Keratinocyte (primary cell): ENCODE data around the gene PITPNC1. TPM values are rescaled to one million over a fixed set of nuclear protein-coding genes. Genes with fewer than 3 reads are reported as not detected.
A peak's percentile ranks its signal among the peaks of the same experiment; 100 is the strongest.

ENCODE experiments used
- DNase-seq: peaks from one replicate; pipeline ENCODE4 v3.0.0-alpha.2; 2011; ENCODE audit warnings: low read depth, missing footprints, low spot score
- FAIRE-seq: peaks from 2 replicates; lab custom pipeline; 2011; peaks lifted over from hg19 to GRCh38; lab: Jason Lieb, UNC
- H2AFZ ChIP-seq: 2 replicates; pipeline ENCODE4 v1.6.0; 2012; ENCODE audit warnings: low read length, control low read depth, inconsistent platforms; ENCODE audit not compliant: control insufficient read depth
- H3K27ac ChIP-seq: 2 replicates; pipeline ENCODE4 v1.5.1; 2011; ENCODE audit warnings: low read length; ENCODE audit not compliant: control insufficient read depth, insufficient read depth
- H3K27me3 ChIP-seq: 3 replicates; pipeline ENCODE4 v1.6.0; 2011; ENCODE audit warnings: low read length; ENCODE audit not compliant: control insufficient read depth, insufficient read depth; ENCODE audit errors: extremely low read depth
- H3K36me3 ChIP-seq, 2 experiments: 2 replicates in 1 of 2; 3 replicates in 1 of 2; pipeline ENCODE4 v1.5.1; 2011; ENCODE audit warnings: low read length in 2 of 2, mild to moderate bottlenecking in 1 of 2; ENCODE audit not compliant: control insufficient read depth in 2 of 2, insufficient read depth in 2 of 2; ENCODE audit errors: extremely low read depth in 1 of 2
- H3K4me1 ChIP-seq: 3 replicates; pipeline ENCODE4 v1.5.1; 2011; ENCODE audit warnings: low read length; ENCODE audit not compliant: control insufficient read depth, insufficient read depth; ENCODE audit errors: extremely low read depth
- H3K4me2 ChIP-seq: 3 replicates; pipeline ENCODE4 v1.6.0; 2011; ENCODE audit warnings: low read depth, low read length; ENCODE audit not compliant: control insufficient read depth, insufficient read depth; ENCODE audit errors: extremely low read depth
- H3K4me3 ChIP-seq, 3 experiments: fragments of 200-600 bp in 1 of 3; sonication (generic) in 1 of 3; 2 replicates in 2 of 3; 3 replicates in 1 of 3; pipeline ENCODE4 v1.5.1; 2011 to 2016; ENCODE audit warnings: low read length in 3 of 3, mild to moderate bottlenecking in 3 of 3, control low read depth in 2 of 3, inconsistent platforms in 1 of 3, low read depth in 1 of 3, mixed read lengths in 1 of 3, mixed run types in 1 of 3, moderate library complexity in 1 of 3; ENCODE audit not compliant: control insufficient read depth in 2 of 3, insufficient read depth in 2 of 3; ENCODE audit errors: extremely low read depth in 1 of 3
- H3K79me2 ChIP-seq: 2 replicates; pipeline ENCODE4 v1.6.0; 2012; ENCODE audit warnings: low read length; ENCODE audit not compliant: control insufficient read depth, insufficient read depth
- H3K9ac ChIP-seq: 3 replicates; pipeline ENCODE4 v1.6.0; 2011; ENCODE audit warnings: low read length; ENCODE audit not compliant: control insufficient read depth, insufficient read depth; ENCODE audit errors: extremely low read depth
- H3K9me1 ChIP-seq: 3 replicates; pipeline ENCODE4 v1.6.0; 2011; ENCODE audit warnings: low read length; ENCODE audit not compliant: control insufficient read depth, insufficient read depth; ENCODE audit errors: extremely low read depth
- H3K9me3 ChIP-seq: 2 replicates; pipeline ENCODE4 v1.5.1; 2012; ENCODE audit warnings: low read depth, low read length; ENCODE audit not compliant: control insufficient read depth
- H4K20me1 ChIP-seq: 3 replicates; pipeline ENCODE4 v1.6.0; 2011; ENCODE audit warnings: low read length; ENCODE audit not compliant: control insufficient read depth, insufficient read depth; ENCODE audit errors: extremely low read depth
- EZH2 ChIP-seq: IDR thresholded peaks from one replicate; pipeline ENCODE4 v1.6.1; 2012; ENCODE audit warnings: inconsistent platforms, mild to moderate bottlenecking, low read length, moderate library complexity
- dilution Hi-C: fragments of 300-500 bp; cut with MboI; formaldehyde crosslinking; loops from one replicate; pipeline ENCODE4 v1.7.0; 2020; ENCODE audit warnings: low sequenced_read_pairs; ENCODE audit not compliant: extremely low pct_ligation_motif_present
- polyA plus RNA-seq, 5 experiments: library from polyadenylated mRNA; depleted of rRNA in 3 of 5; stranded (reverse) in 3 of 5; stranded (forward) in 1 of 5; unstranded in 1 of 5; fragments of >200 nt; gene quantifications; 1 replicate in 1 of 5; 2 replicates in 3 of 5; 3 replicates in 1 of 5; pipeline versions ENCODE4 v1.2.1 to v1.2.3, GENCODE V29; 2011 to 2012; ENCODE audit warnings: missing spikeins in 2 of 5, low read depth in 1 of 5, low replicate concordance in 1 of 5
- TF ChIP-seq, protein P1 (sequence below), 3 experiments: IDR thresholded peaks in 1 of 3; conservative IDR thresholded peaks in 1 of 3; optimal IDR thresholded peaks in 1 of 3; 2 replicates in 2 of 3; 3 replicates in 1 of 3; pipeline versions ENCODE3 to v1.5.1; 2011; ENCODE audit warnings: low read length in 3 of 3, mild to moderate bottlenecking in 3 of 3, moderate library complexity in 2 of 3, control low read depth in 1 of 3, inconsistent platforms in 1 of 3; ENCODE audit not compliant: insufficient read depth in 2 of 3; ENCODE audit errors: extremely low read depth in 1 of 3

PITPNC1 gene
- polyA plus RNA-seq, 1 donor (not counting 4 experiments of a cell fraction or from before 2014, with no cell fraction given) = 24.8 TPM

DNA sequence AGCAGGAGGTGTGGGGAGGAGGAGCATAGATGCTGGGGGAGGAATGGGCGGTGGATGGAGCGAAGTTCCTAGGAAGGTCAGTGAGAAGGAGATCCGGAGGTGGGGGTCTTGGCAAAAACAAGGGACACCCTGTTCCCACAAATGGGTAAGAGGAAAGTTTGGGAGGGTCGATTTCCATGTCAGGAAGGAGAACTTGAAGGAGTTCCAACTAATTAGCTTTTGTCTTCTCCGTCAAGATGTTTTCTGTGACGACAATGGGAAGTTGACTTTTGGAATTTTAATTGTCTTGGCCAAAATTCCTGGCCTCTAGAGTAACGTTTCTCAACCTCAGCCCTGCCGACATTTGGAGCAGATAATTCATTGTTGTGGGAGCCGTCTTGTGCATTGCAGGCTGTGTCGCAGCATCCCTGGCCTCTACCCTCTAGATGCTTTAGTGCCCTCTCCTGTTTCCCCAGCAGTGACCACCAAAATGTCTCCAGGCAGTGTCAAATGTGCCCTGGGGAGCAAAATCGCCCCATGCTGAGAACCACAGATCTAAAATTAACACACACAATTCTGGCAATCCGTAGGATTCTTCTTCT, 97.1 kb downstream of the PITPNC1 start:
- FAIRE-seq = no peak

DNA sequence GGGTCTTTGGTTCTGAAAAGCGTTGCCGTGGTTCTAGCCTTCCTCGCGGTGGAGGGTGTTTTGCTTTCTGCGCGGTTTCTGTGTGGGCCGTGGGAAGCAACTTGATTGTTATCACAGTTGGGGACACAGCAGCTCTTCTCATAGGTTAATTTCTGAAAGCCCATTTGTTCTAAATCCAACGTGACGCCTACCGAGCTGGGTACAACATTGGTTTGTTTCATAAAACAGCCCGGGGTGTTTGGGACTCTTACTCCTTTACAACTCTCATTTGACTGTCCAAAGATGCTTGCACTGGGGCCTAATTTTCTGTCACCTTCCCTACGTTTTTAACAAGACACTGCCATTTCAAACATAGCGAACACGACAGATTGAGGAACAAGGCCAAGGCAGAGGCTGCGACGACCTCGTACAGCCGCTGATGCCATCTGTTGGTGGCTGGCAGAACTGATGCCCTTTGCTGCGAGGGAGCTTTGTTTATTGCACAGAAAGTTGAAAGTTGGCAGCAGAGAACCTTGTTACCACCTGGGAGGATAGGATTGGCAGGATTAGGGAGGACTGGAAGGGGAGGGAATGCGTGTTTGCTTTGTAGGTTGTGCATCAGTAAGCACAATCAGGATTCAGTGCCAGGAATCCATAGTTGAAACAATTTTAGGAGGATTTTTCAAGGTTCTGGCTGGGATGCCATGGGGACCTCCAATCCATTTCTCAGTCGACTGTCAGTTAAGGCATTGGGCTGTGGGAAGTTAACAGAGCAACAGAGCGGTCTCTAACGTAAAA, 98.3 kb downstream of the PITPNC1 start:
- Histone ChIP-seq H3K9me3 (no peaks in the 10 kb centered on the region), H3K27me3 (no peaks in the 10 kb centered on the region), H3K9ac (no peak overlapping the region), H3K79me2 (peaks cover 10% of the 10 kb centered on the region), H2AFZ (no peak overlapping the region), H3K4me3 (no peak overlapping the region), H3K36me3 (no peaks in the 10 kb centered on the region), H3K9me1 (no peaks in the 10 kb centered on the region), H4K20me1 (no peaks in the 10 kb centered on the region), H3K27ac (peak overlapping the region; percentile 31), H3K4me2 (no peak overlapping the region), H3K4me1 (peaks cover 19% of the 10 kb centered on the region)
- DNase-seq = peak; percentile 23
- FAIRE-seq = peak; percentile 90
- dilution Hi-C loops = no loop called here
- TF ChIP-seq, protein P1, sequence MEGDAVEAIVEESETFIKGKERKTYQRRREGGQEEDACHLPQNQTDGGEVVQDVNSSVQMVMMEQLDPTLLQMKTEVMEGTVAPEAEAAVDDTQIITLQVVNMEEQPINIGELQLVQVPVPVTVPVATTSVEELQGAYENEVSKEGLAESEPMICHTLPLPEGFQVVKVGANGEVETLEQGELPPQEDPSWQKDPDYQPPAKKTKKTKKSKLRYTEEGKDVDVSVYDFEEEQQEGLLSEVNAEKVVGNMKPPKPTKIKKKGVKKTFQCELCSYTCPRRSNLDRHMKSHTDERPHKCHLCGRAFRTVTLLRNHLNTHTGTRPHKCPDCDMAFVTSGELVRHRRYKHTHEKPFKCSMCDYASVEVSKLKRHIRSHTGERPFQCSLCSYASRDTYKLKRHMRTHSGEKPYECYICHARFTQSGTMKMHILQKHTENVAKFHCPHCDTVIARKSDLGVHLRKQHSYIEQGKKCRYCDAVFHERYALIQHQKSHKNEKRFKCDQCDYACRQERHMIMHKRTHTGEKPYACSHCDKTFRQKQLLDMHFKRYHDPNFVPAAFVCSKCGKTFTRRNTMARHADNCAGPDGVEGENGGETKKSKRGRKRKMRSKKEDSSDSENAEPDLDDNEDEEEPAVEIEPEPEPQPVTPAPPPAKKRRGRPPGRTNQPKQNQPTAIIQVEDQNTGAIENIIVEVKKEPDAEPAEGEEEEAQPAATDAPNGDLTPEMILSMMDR (optimal IDR thresholded peaks at IDR 0.05 in 1 of 3, IDR thresholded peaks at IDR 0.05 in 1 of 3, conservative IDR thresholded peaks at IDR 0.05 in 1 of 3; ENCODE audit: extremely low read depth in 1 of 3, insufficient read depth in 2 of 3, low read length in 3 of 3) = peak; percentile 95 to 100 (median 99)
- no peak for TF ChIP-seq EZH2

More for the DNA sequence above, 97.1 kb downstream of the PITPNC1 start:
- Histone ChIP-seq H3K4me1 (peaks cover 19% of the 10 kb centered on the region), H4K20me1 (no peaks in the 10 kb centered on the region), H3K4me3 (no peak overlapping the region), H3K27ac (no peak overlapping the region), H3K27me3 (no peaks in the 10 kb centered on the region), H3K79me2 (peaks cover 10% of the 10 kb centered on the region), H3K4me2 (no peak overlapping the region), H2AFZ (no peak overlapping the region), H3K9me3 (no peaks in the 10 kb centered on the region), H3K9me1 (no peaks in the 10 kb centered on the region), H3K36me3 (no peaks in the 10 kb centered on the region), H3K9ac (no peak overlapping the region)
- dilution Hi-C loops = no loop called here
- TF ChIP-seq, protein P1 (optimal IDR thresholded peaks at IDR 0.05 in 1 of 3, IDR thresholded peaks at IDR 0.05 in 1 of 3, conservative IDR thresholded peaks at IDR 0.05 in 1 of 3; ENCODE audit: extremely low read depth in 1 of 3, insufficient read depth in 2 of 3, low read length in 3 of 3) = no peak
- TF ChIP-seq EZH2 = no peak
- DNase-seq = no peak
